ENCODE data around the gene TTC7B.

Gene TTC7B

GRCh38 chr14:90490720-90491050, 325.5 kb downstream of the TTC7B start:
- peaks cover 4% of the 10 kb centered on the region for H3K9me3 Mint-ChIP-seq
- peaks cover 18% of the 10 kb centered on the region for H3K27me3 Mint-ChIP-seq (ENCODE audit: low read depth)
- no peaks in the 10 kb centered on the region for H3K36me3 Mint-ChIP-seq (ENCODE audit: low read depth)
- H3K4me1 Mint-ChIP-seq: peaks cover 45% of the 10 kb centered on the region
- no peak overlapping the region for H3K27ac Mint-ChIP-seq
- H3K4me3 Mint-ChIP-seq: no peak overlapping the region
- TF ChIP-seq CTCF (IDR thresholded peaks at IDR 0.05; ENCODE audit: unreplicated experiment in 3 of 3): no peak

GRCh38 chr14:90489916-90490719, 326.1 kb downstream of the TTC7B start:
- Mint-ChIP-seq H3K36me3 (ENCODE audit: low read depth) (no peaks in the 10 kb centered on the region), H3K9me3 (peaks cover under 1% of the 10 kb centered on the region), H3K4me1 (peaks cover 41% of the 10 kb centered on the region), H3K4me3 (peak overlapping the region in 1 of 3 experiments; percentile 49), H3K27ac (peak overlapping the region in 2 of 3 experiments; percentile 14 to 83), H3K27me3 (ENCODE audit: low read depth) (peaks cover 15% of the 10 kb centered on the region)
- no peak for TF ChIP-seq CTCF (IDR thresholded peaks at IDR 0.05; ENCODE audit: unreplicated experiment in 3 of 3)

GRCh38 chr14:90489306-90489705, 326.9 kb downstream of the TTC7B start:
- peaks cover 40% of the 10 kb centered on the region for H3K4me1 Mint-ChIP-seq
- peaks cover 14% of the 10 kb centered on the region for H3K27me3 Mint-ChIP-seq (ENCODE audit: low read depth)
- no peak for TF ChIP-seq CTCF (IDR thresholded peaks at IDR 0.05; ENCODE audit: unreplicated experiment in 3 of 3)
- H3K27ac Mint-ChIP-seq: peak overlapping the region in 1 of 3 experiments; percentile 14
- no peak overlapping the region for H3K4me3 Mint-ChIP-seq
- no peaks in the 10 kb centered on the region for H3K9me3 Mint-ChIP-seq
- H3K36me3 Mint-ChIP-seq (ENCODE audit: low read depth): no peaks in the 10 kb centered on the region

GRCh38 chr14:90488256-90488655, 328.0 kb downstream of the TTC7B start:
- peaks cover 38% of the 10 kb centered on the region for H3K4me1 Mint-ChIP-seq
- no peaks in the 10 kb centered on the region for H3K9me3 Mint-ChIP-seq
- H3K27me3 Mint-ChIP-seq (ENCODE audit: low read depth): peaks cover 14% of the 10 kb centered on the region
- TF ChIP-seq CTCF (IDR thresholded peaks at IDR 0.05; ENCODE audit: unreplicated experiment in 3 of 3): no peak
- H3K27ac Mint-ChIP-seq: no peak overlapping the region
- H3K4me3 Mint-ChIP-seq: no peak overlapping the region
- H3K36me3 Mint-ChIP-seq (ENCODE audit: low read depth): no peaks in the 10 kb centered on the region

GRCh38 chr14:90487462-90487861, 328.8 kb downstream of the TTC7B start:
- Mint-ChIP-seq H3K36me3 (ENCODE audit: low read depth) (no peaks in the 10 kb centered on the region), H3K4me3 (no peak overlapping the region), H3K27me3 (ENCODE audit: low read depth) (peaks cover 14% of the 10 kb centered on the region), H3K27ac (no peak overlapping the region), H3K4me1 (peaks cover 35% of the 10 kb centered on the region), H3K9me3 (peaks cover 5% of the 10 kb centered on the region)
- TF ChIP-seq CTCF (IDR thresholded peaks at IDR 0.05; ENCODE audit: unreplicated experiment in 3 of 3): no peak

GRCh38 chr14:90487031-90487430, 329.2 kb downstream of the TTC7B start:
- H3K27ac Mint-ChIP-seq: no peak overlapping the region
- TF ChIP-seq CTCF (IDR thresholded peaks at IDR 0.05; ENCODE audit: unreplicated experiment in 3 of 3): no peak
- peaks cover 32% of the 10 kb centered on the region for H3K4me1 Mint-ChIP-seq
- peaks cover 14% of the 10 kb centered on the region for H3K27me3 Mint-ChIP-seq (ENCODE audit: low read depth)
- no peaks in the 10 kb centered on the region for H3K36me3 Mint-ChIP-seq (ENCODE audit: low read depth)
- H3K4me3 Mint-ChIP-seq: no peak overlapping the region
- peaks cover 8% of the 10 kb centered on the region for H3K9me3 Mint-ChIP-seq

All from nephron (organoid).